ENCODE measurements around the gene MAPK8IP1. TPM values are rescaled to one million over a fixed set of nuclear protein-coding genes. Genes with fewer than 3 reads are reported as not detected.

MAPK8IP1 gene
- total and polyA plus RNA-seq, 4 donors: 0.78 to 2.7 (median 1.4) TPM

GRCh38 chr11:45846974-45847910, 38.2 kb upstream of the MAPK8IP1 start, which contains the start of gene CRY2 (continued):
- TF ChIP-seq HNF4G (IDR thresholded peaks at IDR 0.05) (no peak), RAD21 (IDR thresholded peaks at IDR 0.05) (peak; percentile 2 to 12)

DNA sequence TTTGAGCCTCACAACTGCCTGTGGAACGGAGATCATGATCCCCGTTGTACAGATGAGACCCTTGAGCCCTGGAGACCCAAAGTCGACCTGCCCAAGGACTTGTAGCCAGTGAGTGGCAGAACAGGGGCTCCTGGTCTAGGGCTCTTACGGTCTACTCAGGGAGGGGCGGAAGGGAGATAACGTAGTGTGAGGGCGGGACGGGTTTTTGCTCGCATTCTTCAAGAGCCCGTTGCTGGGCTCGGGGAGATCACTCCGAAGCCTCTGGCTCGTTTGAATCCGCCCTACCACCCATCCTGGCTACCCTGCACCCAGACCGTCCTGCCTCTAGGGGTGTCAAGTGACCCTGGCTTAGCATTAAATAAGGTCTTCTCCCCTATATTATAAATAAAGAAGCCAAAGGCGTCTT, 37.5 kb upstream of the MAPK8IP1 start:
- Histone ChIP-seq H3K36me3 (ENCODE audit: control insufficient read depth in 4 of 4, insufficient read depth in 3 of 4, low read depth in 1 of 4, low read length in 3 of 4) (no peaks in the 10 kb centered on the region), H3K9ac (ENCODE audit: low read depth in 1 of 2, low read length in 2 of 2) (peak overlapping the region; percentile 94), H3K27me3 (ENCODE audit: control insufficient read depth in 4 of 4, insufficient read depth in 4 of 4, low read length in 3 of 4) (no peaks in the 10 kb centered on the region), H3K4me1 (ENCODE audit: control insufficient read depth in 4 of 4, insufficient read depth in 4 of 4, low read length in 3 of 4) (peaks cover 16 to 85% (median 67%) of the 10 kb centered on the region in 4 donors), H3K27ac (ENCODE audit: low read depth in 1 of 2, low read length in 2 of 2) (peak overlapping the region; percentile 87 to 95), H3K9me3 (ENCODE audit: control insufficient read depth in 4 of 4, low read length in 3 of 4) (no peaks in the 10 kb centered on the region), H3K4me3 (ENCODE audit: low read depth in 1 of 3, low read length in 3 of 3) (peak overlapping the region; percentile 60 to 98 (median 81))
- DNase-seq (ENCODE audit: low spot score): no peak
- no peak for TF ChIP-seq JUND (IDR thresholded peaks at IDR 0.05)
- TF ChIP-seq GABPA (IDR thresholded peaks at IDR 0.05 in 1 of 2, conservative IDR thresholded peaks at IDR 0.05 in 1 of 2): no peak
- no peak for TF ChIP-seq MAX (IDR thresholded peaks at IDR 0.05)
- no peak for TF ChIP-seq YY1 (IDR thresholded peaks at IDR 0.05)
- no peak for TF ChIP-seq EGR1 (IDR thresholded peaks at IDR 0.05; ENCODE audit: low read depth in 2 of 2)
- TF ChIP-seq, protein P1, sequence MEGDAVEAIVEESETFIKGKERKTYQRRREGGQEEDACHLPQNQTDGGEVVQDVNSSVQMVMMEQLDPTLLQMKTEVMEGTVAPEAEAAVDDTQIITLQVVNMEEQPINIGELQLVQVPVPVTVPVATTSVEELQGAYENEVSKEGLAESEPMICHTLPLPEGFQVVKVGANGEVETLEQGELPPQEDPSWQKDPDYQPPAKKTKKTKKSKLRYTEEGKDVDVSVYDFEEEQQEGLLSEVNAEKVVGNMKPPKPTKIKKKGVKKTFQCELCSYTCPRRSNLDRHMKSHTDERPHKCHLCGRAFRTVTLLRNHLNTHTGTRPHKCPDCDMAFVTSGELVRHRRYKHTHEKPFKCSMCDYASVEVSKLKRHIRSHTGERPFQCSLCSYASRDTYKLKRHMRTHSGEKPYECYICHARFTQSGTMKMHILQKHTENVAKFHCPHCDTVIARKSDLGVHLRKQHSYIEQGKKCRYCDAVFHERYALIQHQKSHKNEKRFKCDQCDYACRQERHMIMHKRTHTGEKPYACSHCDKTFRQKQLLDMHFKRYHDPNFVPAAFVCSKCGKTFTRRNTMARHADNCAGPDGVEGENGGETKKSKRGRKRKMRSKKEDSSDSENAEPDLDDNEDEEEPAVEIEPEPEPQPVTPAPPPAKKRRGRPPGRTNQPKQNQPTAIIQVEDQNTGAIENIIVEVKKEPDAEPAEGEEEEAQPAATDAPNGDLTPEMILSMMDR (IDR thresholded peaks at IDR 0.05; ENCODE audit: low read depth, low read length, missing input control): peak; percentile 10
- TF ChIP-seq RXRA (IDR thresholded peaks at IDR 0.05): no peak
- WGBS: under 1% methylated on average over 16 of the region's 16 CpGs

DNA sequence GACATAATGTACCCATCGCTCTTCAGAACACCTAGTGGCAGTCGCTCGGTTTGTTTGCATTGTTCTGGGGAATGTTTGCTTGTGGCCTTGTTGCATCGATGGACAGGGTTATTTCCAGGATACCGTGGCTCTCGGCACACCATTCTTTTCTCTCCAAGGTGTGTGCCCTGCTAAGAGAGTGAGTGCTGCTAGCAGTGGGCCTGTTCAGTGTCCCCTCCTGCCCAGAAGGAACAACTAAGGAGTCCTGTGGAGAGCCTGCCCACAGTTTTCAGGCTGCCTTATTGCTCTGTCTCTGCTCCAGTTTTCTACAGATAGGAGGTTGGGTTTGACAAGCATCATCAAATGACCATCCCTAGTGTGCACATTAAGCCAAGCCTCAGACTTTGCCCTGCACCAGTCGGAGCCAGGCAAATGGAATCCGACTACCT, 36.8 kb upstream of the MAPK8IP1 start:
- 22% methylated on average over 8 of the region's 8 CpGs for WGBS
- Histone ChIP-seq H3K27ac (ENCODE audit: low read depth in 1 of 2, low read length in 2 of 2) (peak overlapping the region; percentile 87 to 95), H3K4me1 (ENCODE audit: control insufficient read depth in 4 of 4, insufficient read depth in 4 of 4, low read length in 3 of 4) (peaks cover 20 to 89% (median 70%) of the 10 kb centered on the region in 4 donors), H3K9me3 (ENCODE audit: control insufficient read depth in 4 of 4, low read length in 3 of 4) (no peaks in the 10 kb centered on the region), H3K9ac (ENCODE audit: low read depth in 1 of 2, low read length in 2 of 2) (peak overlapping the region; percentile 94), H3K36me3 (ENCODE audit: control insufficient read depth in 4 of 4, insufficient read depth in 3 of 4, low read depth in 1 of 4, low read length in 3 of 4) (peaks cover 0 to 4% (median under 1%) of the 10 kb centered on the region in 4 donors), H3K4me3 (ENCODE audit: low read depth in 1 of 3, low read length in 3 of 3) (peak overlapping the region; percentile 60 to 98 (median 81)), H3K27me3 (ENCODE audit: control insufficient read depth in 4 of 4, insufficient read depth in 4 of 4, low read length in 3 of 4) (no peaks in the 10 kb centered on the region)
- TF ChIP-seq RXRA (IDR thresholded peaks at IDR 0.05): peak; percentile 63 to 64
- no peak for TF ChIP-seq FOXA1 (IDR thresholded peaks at IDR 0.05)
- TF ChIP-seq RAD21 (IDR thresholded peaks at IDR 0.05): peak; percentile 14 to 33
- no peak for TF ChIP-seq GABPA (IDR thresholded peaks at IDR 0.05 in 1 of 2, conservative IDR thresholded peaks at IDR 0.05 in 1 of 2)
- peak; percentile 83 for TF ChIP-seq TAF1 (conservative IDR thresholded peaks at IDR 0.05)
- peak; percentile 78 for TF ChIP-seq YY1 (IDR thresholded peaks at IDR 0.05)
- TF ChIP-seq, protein P1 (IDR thresholded peaks at IDR 0.05; ENCODE audit: low read depth, low read length, missing input control): peak; percentile 2
- TF ChIP-seq NR2F2 (IDR thresholded peaks at IDR 0.05): no peak
- no peak for TF ChIP-seq FOXA2 (IDR thresholded peaks at IDR 0.05)
- peak; percentile 69 to 80 for TF ChIP-seq HNF4A (conservative IDR thresholded peaks at IDR 0.05)
- TF ChIP-seq, protein P2, sequence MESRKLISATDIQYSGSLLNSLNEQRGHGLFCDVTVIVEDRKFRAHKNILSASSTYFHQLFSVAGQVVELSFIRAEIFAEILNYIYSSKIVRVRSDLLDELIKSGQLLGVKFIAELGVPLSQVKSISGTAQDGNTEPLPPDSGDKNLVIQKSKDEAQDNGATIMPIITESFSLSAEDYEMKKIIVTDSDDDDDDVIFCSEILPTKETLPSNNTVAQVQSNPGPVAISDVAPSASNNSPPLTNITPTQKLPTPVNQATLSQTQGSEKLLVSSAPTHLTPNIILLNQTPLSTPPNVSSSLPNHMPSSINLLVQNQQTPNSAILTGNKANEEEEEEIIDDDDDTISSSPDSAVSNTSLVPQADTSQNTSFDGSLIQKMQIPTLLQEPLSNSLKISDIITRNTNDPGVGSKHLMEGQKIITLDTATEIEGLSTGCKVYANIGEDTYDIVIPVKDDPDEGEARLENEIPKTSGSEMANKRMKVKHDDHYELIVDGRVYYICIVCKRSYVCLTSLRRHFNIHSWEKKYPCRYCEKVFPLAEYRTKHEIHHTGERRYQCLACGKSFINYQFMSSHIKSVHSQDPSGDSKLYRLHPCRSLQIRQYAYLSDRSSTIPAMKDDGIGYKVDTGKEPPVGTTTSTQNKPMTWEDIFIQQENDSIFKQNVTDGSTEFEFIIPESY (IDR thresholded peaks at IDR 0.05): no peak
- peak; percentile 34 for TF ChIP-seq MAX (IDR thresholded peaks at IDR 0.05)
- TF ChIP-seq, protein P3, sequence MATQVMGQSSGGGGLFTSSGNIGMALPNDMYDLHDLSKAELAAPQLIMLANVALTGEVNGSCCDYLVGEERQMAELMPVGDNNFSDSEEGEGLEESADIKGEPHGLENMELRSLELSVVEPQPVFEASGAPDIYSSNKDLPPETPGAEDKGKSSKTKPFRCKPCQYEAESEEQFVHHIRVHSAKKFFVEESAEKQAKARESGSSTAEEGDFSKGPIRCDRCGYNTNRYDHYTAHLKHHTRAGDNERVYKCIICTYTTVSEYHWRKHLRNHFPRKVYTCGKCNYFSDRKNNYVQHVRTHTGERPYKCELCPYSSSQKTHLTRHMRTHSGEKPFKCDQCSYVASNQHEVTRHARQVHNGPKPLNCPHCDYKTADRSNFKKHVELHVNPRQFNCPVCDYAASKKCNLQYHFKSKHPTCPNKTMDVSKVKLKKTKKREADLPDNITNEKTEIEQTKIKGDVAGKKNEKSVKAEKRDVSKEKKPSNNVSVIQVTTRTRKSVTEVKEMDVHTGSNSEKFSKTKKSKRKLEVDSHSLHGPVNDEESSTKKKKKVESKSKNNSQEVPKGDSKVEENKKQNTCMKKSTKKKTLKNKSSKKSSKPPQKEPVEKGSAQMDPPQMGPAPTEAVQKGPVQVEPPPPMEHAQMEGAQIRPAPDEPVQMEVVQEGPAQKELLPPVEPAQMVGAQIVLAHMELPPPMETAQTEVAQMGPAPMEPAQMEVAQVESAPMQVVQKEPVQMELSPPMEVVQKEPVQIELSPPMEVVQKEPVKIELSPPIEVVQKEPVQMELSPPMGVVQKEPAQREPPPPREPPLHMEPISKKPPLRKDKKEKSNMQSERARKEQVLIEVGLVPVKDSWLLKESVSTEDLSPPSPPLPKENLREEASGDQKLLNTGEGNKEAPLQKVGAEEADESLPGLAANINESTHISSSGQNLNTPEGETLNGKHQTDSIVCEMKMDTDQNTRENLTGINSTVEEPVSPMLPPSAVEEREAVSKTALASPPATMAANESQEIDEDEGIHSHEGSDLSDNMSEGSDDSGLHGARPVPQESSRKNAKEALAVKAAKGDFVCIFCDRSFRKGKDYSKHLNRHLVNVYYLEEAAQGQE (IDR thresholded peaks at IDR 0.05): no peak
- TF ChIP-seq HNF4G (IDR thresholded peaks at IDR 0.05): peak; percentile 66
- peak; percentile 75 for TF ChIP-seq SP1 (IDR thresholded peaks at IDR 0.05)
- DNase-seq (ENCODE audit: low spot score): no peak
